Measurements from ENCODE around the gene BCL2L12. TPM values are rescaled to one million over a fixed set of nuclear protein-coding genes. Genes with fewer than 3 reads are reported as not detected.

BCL2L12 gene
- total RNA-seq, 4 donors from 2014 or later, result 3.1 to 23.8 (median 3.5) TPM

DNA sequence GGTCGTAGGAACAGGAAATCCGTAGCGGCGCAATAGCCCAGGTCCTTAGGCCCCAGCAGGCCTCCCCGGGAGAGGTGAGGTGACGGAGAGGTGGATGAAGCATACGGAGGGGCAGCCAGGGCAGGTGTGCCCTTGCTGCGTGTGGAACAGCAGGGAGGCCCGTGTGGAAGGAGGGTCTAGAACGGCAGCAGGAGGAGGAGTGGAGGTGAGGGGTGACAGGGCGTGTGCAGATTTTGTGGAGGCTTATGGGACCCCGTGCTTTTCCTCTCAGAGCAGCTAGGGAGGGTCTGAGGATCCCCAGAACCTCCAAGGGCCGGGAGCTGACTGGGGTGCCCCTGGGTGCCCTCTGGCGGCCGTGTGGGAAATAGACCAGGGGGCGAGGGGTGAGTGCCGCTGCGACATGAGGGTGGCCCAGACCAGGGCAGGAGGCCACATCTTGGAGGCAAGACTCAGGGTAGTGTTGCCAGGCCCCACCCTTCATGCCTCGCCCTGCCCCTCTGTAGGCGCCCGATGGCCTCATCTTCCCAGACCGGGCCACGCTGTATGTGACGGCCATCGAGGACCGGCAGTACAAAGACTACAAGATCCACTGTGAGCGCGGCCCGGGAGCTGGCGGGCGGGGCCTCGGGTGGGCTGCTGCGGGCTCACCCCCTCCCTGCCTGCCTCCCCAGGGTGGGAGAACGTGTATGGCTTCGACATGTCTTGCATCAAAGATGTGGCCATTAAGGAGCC lies 18.7 kb downstream of the BCL2L12 start:
- H3K27me3 ChIP-seq, result no peaks in the 10 kb centered on the region
- H3K4me3 ChIP-seq, result no peak overlapping the region
- no peak for DNase-seq
- H3K9me3 ChIP-seq, result no peaks in the 10 kb centered on the region
- intact Hi-C loops (cut with DNase I; ENCODE audit: low total_unique reads), result no loop called here
- H3K36me3 ChIP-seq, result no peaks in the 10 kb centered on the region
- peaks cover 0 to 4% of the 10 kb centered on the region in 2 donors for H3K4me1 ChIP-seq
- H3K27ac ChIP-seq, result no peak overlapping the region
- TF ChIP-seq, protein P1, sequence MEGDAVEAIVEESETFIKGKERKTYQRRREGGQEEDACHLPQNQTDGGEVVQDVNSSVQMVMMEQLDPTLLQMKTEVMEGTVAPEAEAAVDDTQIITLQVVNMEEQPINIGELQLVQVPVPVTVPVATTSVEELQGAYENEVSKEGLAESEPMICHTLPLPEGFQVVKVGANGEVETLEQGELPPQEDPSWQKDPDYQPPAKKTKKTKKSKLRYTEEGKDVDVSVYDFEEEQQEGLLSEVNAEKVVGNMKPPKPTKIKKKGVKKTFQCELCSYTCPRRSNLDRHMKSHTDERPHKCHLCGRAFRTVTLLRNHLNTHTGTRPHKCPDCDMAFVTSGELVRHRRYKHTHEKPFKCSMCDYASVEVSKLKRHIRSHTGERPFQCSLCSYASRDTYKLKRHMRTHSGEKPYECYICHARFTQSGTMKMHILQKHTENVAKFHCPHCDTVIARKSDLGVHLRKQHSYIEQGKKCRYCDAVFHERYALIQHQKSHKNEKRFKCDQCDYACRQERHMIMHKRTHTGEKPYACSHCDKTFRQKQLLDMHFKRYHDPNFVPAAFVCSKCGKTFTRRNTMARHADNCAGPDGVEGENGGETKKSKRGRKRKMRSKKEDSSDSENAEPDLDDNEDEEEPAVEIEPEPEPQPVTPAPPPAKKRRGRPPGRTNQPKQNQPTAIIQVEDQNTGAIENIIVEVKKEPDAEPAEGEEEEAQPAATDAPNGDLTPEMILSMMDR (IDR thresholded peaks at IDR 0.05), result no peak
- TF ChIP-seq POLR2A (IDR thresholded peaks at IDR 0.05), result no peak

DNA sequence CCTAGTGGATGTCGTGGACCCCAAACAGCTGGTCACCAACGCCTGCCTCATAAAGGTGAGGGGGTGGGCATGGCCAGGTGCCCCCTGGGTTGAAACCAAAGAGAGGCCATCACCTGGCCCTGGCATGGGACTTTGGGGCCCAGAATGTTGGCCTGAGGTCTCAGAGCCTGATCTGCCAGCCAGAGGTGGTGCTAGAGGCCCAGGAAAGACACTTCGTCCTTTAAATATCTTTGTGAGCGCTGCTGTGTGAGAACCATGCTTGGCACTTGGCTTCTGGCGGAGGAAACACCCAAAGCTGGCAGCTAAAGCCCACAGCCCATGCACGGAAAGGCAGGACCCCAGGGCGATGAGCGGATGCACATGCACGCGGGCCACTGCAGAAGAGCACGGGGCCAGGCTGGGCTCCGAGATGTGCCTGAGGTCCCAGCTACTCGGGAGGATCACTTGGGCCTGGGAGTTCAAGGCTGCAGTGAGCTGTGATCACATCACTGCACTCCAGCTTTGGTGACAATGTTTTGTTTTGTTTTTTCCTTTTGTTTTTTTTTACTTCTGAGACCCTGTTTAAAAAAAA lies 19.3 kb downstream of the BCL2L12 start:
- Histone ChIP-seq H3K27ac (no peak overlapping the region), H3K27me3 (no peaks in the 10 kb centered on the region), H3K4me1 (peaks cover 0 to 7% of the 10 kb centered on the region in 2 donors), H3K36me3 (no peaks in the 10 kb centered on the region), H3K4me3 (no peak overlapping the region), H3K9me3 (no peaks in the 10 kb centered on the region)
- TF ChIP-seq POLR2A (IDR thresholded peaks at IDR 0.05), result no peak
- TF ChIP-seq, protein P1 (IDR thresholded peaks at IDR 0.05), result no peak
- intact Hi-C loops (cut with DNase I; ENCODE audit: low total_unique reads), result no loop called here
- DNase-seq, result no peak

DNA sequence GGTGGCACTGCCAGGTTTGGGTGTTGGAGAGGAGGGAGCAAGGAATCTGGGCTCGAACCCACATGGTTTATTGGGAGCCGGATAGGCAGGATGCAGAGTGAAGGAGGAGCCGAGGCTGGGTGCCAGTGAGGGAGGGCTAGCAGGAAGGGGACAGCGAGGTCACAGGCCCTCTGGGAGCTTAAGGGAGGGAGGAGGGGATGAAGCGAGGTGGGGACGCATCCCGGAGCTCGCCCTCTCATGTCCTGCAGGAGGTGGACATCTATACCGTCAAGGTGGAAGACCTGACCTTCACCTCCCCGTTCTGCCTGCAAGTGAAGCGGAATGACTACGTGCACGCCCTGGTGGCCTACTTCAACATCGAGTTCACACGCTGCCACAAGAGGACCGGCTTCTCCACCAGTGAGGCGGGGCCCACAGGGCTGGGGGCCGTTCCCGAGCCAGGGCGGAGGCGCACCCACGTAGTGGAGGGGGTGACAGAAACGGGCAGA lies 20.2 kb downstream of the BCL2L12 start:
- TF ChIP-seq POLR2A (IDR thresholded peaks at IDR 0.05), result no peak
- TF ChIP-seq, protein P1 (IDR thresholded peaks at IDR 0.05), result no peak
- no peak overlapping the region for H3K4me3 ChIP-seq
- no peaks in the 10 kb centered on the region for H3K36me3 ChIP-seq

DNA sequence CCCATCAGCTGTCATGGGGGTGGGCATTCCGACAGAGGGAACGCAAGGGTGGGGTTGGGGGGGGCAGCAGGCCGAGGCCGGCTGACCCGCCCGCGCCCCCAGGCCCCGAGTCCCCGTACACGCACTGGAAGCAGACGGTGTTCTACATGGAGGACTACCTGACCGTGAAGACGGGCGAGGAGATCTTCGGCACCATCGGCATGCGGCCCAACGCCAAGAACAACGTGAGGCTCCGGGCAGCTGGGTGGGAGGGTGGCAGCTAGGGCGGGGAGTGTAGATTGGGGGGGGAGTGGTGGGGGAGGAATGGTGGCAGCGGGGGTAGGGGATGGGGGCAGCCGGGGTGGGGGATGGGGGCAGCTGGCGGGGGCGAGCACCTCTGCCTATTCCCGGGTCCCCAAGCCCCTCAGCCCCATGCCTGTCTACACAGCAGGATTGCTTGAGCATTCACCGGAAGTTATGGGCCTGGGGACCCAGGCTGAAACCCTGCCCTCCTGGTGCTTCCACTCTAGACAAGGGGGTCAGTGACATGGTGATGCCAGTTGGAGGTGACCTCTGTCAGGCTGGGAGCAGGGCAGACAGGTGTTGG lies 20.9 kb downstream of the BCL2L12 start:
- intact Hi-C loops (cut with DNase I; ENCODE audit: low total_unique reads), result no loop called here
- Histone ChIP-seq H3K27me3 (no peaks in the 10 kb centered on the region), H3K4me3 (no peak overlapping the region), H3K36me3 (no peaks in the 10 kb centered on the region), H3K9me3 (no peaks in the 10 kb centered on the region), H3K27ac (peak overlapping the region in 1 of 2 donors; percentile 8), H3K4me1 (peaks cover 0 to 7% of the 10 kb centered on the region in 2 donors)
- DNase-seq, result no peak
- no peak for TF ChIP-seq POLR2A (IDR thresholded peaks at IDR 0.05)
- TF ChIP-seq, protein P1 (IDR thresholded peaks at IDR 0.05), result no peak

More for the DNA sequence above, 20.2 kb downstream of the BCL2L12 start:
- Histone ChIP-seq H3K4me1 (peaks cover 0 to 7% of the 10 kb centered on the region in 2 donors), H3K27ac (peak overlapping the region in 1 of 2 donors; percentile 8), H3K9me3 (no peaks in the 10 kb centered on the region), H3K27me3 (no peaks in the 10 kb centered on the region)
- intact Hi-C loops (cut with DNase I; ENCODE audit: low total_unique reads), result no loop called here
- DNase-seq, result no peak

DNA sequence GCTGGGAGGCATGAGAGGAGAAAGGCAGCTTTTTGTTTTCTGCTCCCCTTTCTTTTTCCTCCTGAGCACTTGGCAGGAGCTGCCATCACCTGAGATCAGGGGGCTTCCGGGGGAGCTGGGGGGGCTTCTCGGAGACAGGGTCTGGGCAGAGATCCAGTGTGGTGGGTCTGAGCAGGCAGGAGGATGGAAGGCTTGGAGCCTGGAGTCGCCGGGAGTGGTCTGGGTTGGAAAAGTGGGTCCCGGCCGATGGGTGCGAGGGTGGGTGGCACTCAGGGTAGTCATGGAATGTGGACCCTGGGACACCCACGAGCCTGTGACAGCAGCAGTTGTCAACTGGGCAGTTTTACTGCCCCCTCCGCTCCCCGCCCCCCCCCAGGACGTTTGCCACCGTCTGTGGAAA lies 21.4 kb downstream of the BCL2L12 start:
- H3K27ac ChIP-seq, result peak overlapping the region in 1 of 2 donors; percentile 71
- H3K4me3 ChIP-seq, result no peak overlapping the region
- no peaks in the 10 kb centered on the region for H3K9me3 ChIP-seq
- H3K4me1 ChIP-seq, result peaks cover 0 to 7% of the 10 kb centered on the region in 2 donors
- no peak for DNase-seq
- H3K36me3 ChIP-seq, result no peaks in the 10 kb centered on the region
- intact Hi-C loops (cut with DNase I; ENCODE audit: low total_unique reads), result no loop called here
- no peaks in the 10 kb centered on the region for H3K27me3 ChIP-seq
- TF ChIP-seq, protein P1 (IDR thresholded peaks at IDR 0.05), result no peak
- no peak for TF ChIP-seq POLR2A (IDR thresholded peaks at IDR 0.05)
